ENCODE results near the gene PIGZ.
A peak's percentile ranks its signal among the peaks of the same experiment; 100 is the strongest.

The PIGZ gene, protein sequence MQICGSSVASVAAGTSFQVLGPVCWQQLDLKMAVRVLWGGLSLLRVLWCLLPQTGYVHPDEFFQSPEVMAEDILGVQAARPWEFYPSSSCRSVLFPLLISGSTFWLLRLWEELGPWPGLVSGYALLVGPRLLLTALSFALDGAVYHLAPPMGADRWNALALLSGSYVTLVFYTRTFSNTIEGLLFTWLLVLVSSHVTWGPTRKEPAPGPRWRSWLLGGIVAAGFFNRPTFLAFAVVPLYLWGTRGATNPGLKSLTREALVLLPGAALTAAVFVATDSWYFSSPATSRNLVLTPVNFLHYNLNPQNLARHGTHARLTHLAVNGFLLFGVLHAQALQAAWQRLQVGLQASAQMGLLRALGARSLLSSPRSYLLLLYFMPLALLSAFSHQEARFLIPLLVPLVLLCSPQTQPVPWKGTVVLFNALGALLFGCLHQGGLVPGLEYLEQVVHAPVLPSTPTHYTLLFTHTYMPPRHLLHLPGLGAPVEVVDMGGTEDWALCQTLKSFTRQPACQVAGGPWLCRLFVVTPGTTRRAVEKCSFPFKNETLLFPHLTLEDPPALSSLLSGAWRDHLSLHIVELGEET

DNA sequence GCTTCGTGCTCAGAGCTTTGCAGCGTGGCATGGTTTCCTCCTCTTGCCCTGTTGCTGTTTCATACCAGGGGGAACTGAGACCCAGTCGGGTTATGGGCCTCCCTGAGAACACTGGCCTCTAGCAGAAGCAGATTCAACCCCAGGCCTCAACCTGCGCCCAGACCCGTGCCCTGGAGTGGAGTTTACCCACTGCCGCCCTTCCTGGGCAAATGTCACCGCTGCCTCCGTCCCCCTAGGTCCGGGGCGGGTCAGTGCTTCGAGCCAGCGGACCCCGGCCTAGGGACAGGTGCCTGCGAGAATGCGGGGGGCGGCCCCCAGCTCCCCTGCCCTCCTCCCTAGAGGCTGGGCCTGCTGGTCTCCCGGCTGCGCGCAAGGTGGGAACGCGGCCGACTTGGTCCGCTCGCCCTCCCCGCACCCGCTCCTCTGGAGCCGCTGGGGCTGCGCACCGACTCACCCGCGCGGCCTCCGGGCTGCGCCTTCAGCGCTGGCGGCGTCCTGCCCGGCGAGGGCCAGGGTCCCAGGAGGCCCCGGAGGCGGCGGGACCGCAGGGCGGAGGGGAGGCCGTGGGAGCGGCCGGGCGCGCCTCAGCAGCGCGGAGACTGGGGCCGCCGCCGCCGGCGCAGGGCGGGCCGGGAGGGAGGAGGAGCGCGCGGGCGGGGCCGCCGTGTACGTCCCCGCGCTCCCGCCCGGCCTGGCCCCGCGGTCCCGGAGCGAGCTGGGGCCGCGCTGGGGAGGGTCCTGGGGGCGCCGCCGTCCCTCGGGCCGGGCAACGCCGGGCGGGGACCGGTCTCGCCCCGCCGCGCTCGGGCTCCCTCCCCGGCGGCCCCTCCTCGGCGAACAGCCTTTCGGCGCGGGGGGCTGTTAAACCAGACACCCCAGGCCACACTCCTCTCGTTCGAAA is at the start of gene PIGZ:
Gene PIGZ (minus strand): TSS at position 601 of the 901 bp plus-strand sequence. CDS start 16,802 bp downstream, outside the sequence.
- DNase-seq (ENCODE audit: low read depth): no peak

DNA sequence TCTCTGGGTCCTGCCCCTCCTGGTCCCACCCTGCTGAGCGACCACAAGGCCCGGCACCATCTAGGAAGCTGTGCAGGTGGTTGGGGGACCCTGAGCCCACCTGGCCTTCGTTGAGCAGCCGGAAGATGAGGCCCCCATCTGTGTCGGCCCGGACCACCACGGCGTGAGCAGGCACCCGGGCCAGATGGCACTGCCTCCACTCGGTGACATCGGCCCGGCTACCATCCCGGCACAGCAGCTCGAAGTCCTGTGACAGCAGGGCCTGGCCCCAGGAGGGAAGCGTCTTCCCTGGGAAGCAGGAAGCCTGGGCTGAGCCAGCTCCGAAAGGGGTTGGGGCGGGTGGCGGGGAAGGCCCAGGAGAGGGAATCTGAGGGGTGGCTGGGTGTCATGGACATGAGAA is 48.4 kb upstream of the PIGZ start:
- DNase-seq (ENCODE audit: low read depth): no peak

DNA sequence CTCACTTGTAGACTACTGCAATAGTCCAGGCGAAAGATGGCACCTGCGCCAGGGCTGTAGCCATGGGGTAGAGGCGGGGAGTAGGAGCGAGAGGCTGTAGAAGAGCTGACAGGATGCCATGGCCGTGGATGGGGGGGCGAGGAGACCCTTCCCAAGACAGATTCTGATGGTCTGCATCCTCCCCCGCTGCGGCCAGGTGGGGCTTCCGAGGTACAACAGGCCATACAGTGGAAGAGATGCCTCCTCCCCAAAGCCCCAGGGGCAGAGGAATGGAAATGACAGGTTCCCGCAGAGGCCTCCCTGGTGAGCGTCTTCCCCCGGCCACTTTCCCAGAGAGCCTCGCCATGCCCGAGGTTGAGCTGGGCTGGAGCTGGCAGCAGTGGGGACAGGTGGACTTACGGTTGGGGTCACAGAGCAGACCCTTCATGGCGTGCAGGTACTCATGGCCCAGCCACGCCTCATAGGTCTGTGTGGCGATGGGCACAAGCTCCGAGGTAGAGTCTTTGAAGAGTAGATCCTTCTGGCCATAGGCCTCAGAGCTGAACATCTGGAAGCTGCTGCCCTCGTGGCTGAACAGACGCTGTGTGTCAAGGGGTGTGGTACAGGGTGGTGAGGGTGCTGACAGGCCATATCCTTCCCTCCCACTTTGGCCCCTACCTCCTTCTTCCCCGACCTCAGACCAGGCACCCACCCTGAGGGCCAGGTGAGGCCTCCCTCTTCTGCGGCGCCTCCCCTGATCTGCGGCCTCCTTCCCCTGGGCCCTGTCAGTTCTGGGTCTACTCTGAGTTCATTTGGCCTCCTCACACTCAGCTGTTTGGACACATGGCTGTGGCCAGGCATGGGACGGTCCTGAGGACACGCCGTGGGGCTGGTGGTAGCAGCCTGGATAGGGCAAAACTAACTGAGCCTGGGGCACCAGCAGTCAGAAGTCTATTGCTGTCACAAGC is 47.4 kb upstream of the PIGZ start:
- no peak for DNase-seq (ENCODE audit: low read depth)

DNA sequence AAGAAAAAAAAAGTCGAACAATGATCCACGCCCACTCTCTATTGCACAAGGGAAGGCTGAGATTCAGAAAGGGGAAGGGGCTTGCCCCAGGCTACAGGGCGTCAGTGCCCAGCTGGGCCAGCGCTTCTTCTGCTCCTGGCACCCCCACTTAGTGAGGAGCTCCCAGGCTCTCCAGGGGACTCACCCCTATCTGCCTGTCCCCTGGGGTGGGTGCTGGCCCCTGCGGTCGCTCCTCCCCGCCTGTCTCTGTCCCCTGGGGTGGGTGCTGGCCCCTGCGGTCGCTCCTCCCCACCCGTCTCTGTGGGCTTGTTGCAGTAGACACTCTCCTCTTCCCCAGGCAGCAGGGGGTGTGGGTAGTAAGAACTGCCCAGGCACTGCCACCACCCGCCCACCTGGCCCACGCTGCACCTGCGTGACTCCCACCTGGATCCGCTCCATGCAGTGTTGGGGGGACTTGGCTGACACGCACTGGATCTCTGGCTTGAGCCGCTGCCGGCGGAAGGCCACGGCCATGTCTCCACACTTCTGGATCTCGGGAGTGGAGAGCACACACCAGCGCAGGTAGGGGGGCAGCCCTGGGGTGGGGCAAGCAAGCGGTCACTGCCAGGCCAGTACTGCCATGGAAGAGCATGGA is 46.4 kb upstream of the PIGZ start:
- no peak for DNase-seq (ENCODE audit: low read depth)

DNA sequence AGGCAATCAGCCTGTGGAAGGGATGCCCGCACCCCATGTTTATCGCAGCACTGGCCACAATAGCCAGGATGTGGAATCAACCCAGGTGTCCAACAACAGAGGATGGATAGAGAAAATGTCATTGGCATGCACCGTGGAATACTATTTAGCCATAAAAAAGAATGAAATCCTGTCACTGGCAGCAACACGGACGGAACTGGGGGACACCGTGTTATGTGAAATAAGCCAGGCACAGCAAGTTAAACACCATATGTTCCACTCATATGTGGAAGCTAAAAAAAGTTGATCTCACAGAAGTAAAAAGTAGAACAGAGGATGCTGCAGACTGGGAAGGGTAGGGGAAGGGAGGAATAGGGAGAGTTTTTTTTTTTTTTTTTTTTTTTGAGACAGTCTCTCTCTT is 45.4 kb upstream of the PIGZ start:
- no peak for DNase-seq (ENCODE audit: low read depth)

DNA sequence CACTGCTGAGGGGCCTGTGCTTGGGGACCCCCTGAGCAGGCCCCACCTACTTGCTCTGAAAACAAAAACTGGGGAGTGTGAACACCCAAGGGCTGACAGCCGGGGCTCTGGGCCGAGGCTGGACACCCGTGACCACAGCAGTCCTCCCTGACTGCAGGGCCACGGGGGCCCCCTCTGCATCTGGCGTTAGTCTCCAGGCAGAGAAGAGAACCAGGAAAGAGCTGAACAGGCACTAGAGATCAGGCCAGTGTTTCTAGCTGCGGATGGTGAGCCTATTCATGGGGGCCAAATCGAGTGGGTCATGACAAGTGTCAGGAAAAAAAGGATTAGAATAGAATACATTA is 43.9 kb upstream of the PIGZ start:
- no peak for DNase-seq (ENCODE audit: low read depth)

DNA sequence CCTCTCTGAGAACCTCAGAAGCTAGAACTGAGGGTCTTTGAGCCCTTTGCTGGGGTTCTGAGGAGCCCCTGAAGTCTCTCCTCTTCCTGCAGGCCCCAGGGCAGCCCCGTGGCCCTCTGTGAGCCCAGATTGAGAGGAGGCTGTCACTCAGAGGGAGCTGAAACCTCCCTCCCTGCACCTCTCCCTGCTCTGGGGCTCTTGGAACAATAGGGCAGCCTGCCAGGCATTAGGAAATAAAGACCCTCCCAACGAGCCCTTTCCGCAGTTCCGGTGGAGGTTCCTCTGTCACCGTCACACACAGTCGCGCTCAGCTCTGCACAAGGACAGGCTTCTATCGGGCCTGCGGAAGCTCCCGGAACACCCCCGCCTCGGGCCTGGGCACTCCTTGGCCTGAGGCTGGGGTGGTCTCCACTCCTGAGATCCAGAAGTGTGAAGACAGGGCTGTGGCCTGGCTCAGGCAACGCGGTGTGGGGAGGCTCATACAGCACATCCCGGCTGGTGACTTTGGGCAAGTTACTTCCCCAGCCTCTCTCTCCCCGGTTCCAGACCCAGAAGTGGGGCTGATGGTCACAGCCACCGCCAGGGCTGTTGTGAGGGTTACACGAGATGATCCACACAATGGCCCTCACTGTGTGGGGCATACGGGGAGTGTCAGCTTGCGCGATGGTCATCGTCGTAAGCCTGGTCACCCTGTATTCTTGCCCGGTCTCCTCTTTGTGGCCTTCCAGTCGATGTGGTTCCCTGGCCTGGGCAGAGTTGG is 43.3 kb upstream of the PIGZ start:
- no peak for DNase-seq (ENCODE audit: low read depth)

DNA sequence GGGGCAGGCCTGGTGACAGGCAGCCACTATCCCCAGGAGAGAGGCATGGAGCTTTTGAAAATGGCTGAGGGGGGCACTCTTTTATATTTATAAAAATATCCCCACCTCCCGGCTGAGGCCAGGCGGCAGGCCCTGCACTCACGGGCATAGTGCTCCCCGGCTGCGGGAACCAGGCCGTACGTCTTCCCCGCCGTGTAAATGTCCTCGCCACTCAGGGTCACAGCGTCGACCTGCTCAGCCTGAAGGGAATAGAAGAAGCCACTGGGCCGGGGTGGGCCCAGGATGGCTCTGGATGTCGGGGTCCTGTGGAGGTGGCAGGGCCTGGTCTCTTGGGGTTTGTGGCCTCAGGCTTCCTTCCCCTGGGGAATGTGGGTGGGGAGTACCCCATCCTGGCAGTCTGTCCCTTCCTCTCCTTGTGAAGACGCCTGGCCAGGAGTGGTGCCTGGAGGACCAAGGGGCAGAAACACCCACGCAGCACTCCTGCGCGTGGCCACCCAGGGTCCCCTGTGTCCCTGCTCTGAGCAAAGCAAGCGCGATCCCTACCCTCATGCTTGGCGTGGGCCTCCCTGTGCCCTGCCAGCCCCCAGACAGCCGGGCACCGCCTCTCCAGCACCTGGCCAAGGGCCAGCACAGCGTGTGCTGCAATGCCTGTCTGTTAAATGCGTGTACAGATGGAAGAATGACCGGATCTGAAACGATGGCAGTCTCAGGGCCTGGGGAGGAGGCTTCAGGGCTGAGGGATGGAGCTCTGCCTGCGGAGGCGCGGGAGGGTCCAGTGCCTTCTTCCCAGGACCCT is 42.1 kb upstream of the PIGZ start:
- no peak for DNase-seq (ENCODE audit: low read depth)

DNA sequence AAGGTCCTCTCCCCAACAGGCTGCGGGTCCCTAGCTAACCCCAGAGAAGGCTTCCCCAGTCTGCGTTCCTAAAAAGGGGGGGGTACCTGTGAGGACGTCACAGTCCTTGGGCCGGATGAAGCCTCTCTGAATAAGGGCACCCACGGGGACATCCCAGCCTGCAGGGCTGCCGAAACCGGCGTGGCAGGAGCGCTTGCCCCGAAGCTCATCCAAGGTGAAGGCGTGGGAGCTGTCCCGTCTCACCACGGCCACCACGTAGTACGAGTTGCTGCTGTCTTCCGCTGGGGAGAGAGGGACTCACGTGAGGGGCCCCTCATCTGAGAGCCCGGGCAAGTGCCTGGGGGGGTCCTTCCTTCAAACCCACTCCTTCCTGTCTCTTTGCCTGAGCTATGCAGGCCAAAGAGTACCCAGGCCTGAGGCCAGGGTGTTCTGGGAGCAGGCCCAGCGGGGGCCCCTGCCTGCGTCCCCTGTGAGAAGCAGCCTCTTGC is 40.9 kb upstream of the PIGZ start:
- no peak for DNase-seq (ENCODE audit: low read depth)

DNA sequence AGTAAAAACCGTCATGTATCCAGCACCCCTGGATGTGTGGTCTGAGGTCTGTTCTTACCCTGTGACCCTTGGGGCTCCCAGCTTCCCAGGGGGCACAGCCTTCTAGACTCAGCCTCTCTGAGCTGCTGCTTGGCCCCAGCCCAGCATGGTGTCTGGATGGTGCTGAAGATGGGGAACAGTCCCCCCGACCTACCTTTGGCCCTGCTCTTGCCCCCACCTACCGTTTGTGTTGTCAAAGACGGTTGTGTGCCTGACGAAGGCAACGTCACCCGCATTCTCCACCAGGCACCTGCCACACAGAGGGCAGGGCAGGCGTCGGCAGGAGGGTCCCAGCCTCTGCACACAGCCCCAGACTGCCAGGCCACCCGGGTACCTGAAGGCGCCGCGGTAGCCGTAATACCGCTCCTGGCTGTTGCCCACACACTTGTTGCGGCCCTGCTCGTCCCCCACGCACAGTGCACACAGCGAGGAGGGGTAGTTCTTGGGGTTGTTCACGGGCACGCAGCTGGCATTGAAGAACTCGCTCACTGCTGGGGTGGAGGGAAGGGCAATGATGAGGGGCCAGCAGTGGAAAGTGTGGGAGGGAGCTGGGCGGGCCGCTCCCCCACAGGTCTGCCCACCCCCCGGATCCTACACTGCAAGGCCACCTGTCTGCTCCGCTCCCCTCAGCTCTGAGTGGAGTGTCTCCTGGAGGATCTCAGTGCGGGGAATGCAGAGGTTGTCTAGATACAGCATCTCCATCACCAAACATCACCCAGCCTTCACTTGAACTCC is 40.0 kb upstream of the PIGZ start:
- no peak for DNase-seq (ENCODE audit: low read depth)

DNA sequence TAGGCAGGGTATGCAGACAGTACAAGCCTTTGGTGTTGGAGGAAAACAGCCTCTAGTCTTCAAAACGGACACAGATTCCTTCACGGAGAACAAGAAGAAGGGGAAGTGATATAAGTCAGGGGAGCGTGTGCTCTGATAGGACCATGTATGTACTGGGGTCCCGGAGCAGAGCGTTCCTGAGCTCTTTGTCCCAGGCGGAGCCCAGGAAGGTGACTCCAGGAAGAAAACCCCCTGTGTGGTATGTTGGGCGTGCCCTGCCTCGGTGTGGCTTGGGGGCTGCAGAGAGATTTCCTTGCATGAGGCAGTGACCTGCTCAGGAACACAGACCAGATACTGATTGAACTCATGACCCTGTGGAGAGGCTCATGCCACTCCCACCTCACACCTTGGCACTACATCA is 39.3 kb upstream of the PIGZ start:
- DNase-seq (ENCODE audit: low read depth): no peak

DNA sequence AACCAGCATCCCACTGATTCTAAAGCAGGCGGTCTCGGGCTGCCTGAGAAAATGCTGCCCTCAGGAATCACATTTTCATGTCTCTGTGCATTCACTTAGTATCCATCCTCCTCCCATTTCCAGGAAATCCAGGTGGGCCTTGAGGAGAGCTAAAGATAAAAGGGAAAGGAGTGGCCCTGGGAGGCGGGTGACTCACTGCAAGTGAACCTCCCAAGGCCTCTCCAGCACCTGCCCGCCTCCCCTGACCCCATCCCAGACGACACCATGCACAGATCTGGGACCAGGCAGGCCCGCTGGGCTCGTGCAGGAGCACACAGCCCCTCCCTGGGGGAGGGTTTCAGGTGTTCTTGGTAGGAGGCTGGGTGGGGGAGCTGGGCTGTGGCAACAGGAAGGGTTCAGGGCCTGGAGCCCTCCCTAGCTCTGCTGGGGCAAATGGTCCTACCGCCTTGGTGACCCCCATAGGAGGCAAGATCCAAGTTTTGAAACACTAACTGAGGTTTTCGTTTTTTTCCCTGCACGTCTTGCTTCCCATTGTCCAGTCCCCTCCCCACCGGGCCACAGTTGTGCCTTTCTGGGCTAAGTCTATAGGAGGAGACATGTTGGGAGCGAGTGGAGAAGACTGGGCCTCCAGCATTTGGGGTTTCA is 38.8 kb upstream of the PIGZ start:
- no peak for DNase-seq (ENCODE audit: low read depth)

DNA sequence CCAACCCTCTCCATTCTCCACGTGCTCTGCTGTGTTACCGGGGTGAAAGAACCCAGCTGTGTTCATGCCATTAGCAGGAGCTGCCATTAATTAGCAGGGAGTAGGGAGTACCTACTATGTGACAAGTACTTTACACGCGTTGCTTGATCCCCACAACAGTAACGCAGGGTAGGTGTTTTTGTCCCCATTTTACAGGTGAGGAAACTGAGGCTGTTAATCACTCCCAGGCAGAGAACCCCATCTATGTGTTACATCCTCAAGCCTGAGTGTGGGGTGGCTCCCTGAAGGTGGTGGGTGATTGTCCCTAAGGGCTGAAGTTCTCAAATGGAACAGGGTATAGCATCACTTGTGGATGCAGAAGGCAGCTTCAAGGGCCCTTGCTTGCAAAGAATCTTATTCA is 38.2 kb upstream of the PIGZ start:
- no peak for DNase-seq (ENCODE audit: low read depth)

DNA sequence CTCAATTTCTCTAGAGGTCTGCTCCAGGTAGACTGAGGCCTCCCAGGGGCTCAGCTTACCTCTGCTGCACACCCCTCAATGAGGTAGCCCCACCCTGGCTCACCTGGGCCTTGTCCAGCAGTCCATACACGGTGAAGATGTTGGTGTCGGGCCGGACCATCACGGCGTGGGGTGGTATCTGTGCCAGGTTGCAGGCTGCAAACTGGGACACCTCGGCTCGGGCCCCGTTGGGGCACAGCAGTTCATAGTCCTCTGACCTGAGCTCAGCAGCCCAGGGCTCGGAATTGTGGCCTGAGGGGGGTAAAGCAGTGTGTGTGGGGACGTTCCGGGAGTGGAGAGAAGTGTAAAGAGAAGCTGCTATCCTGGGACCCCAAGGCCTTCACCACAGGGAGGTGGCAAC is 37.8 kb upstream of the PIGZ start:
- no peak for DNase-seq (ENCODE audit: low read depth)

DNA sequence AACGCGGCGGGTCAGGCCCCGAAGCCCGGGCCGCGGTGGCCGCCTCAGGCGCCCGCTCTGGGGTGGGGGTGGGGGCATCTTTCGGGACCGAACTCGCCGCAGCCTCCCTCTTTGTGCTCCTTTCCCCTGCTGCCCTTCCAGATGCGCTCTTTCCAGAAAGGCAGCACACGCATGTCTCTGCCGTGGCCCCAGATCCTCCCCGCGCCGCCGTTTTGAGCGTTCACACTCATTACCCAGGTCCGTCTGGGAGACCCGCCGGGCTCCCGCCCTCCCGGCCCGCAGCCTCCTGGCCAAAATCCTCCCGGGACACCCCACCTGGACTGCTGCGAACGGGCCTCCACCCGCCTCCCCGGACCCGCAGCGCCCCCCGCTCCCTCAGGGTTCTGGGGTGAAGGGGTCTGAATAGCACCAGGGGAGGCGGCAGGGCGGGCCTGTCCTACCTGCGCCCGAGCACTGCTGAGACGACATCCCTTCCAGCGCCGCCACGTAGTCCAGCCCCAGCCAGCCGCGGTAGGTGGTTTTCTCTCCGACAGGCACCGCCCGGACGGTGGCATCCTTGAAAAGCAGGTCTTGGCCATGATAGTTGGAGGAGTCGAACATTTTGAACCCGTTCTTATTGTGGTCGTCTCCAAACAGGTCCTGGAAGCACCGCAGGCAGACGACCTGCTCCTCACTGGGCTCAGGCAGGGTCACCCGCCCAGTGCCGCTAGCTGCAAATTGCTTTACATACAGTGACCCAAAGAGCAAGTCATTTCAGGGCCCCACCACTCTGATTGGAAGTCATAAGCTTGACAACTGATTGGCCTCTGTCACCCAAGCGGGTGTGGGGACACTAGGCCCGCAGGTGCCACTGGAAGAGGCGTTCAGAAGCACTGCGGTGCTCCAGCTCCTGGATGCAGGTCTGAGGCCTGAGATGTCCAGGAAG is 35.1 kb upstream of the PIGZ start:
- no peak for DNase-seq (ENCODE audit: low read depth)

DNA sequence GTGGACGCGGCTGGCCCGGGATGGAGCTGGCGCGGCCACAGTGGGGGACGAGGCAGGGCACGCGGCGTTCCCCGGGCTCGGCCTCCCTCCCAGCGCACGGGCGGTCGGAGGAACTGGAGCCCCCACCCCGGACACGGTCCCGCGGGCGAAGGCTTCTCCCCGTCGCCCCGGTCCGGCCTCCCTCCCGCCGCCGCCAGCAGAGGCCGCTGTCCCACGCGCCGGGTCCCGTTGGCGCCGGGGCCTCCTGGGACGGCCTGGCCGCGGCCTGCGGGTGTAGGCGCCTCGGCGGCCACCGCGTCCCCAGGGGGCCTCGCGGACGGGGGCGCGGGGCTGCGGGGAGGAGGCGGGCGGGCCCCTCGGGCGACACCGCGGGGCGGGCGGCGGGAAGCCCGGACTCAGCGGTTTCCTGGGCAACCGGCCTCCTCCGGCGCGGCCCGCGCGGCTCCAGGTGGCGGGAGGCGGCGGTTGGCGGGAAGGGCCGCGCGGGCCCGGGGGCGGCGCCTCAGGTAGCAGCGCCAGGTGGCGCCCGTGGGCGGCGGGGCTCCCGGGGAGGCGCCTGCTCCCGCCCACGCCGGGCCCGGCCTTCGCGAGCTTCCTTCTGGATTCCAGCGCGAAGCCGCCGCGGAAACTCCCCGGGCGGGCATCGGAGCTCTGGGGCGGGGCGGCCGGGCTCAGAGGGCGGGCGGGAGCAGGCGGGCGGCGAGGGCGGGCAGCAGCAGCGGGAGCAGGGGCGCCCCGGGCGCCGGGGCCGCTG is 34.2 kb upstream of the PIGZ start:
- peak; percentile 78 for DNase-seq (ENCODE audit: low read depth)

Data from T-helper 22 cell (primary cell).